Kidney (tissue), 14 donors: ENCODE data around the gene HS1BP3. TPM values are rescaled to one million over a fixed set of nuclear protein-coding genes. Genes with fewer than 3 reads are reported as not detected.

Experiments used
- DNase-seq, 5 donors: peaks; one replicate each; pipeline ENCODE4 v3.0.0-alpha.2; 2013 to 2020
- FAIRE-seq: peaks from 2 replicates; lab custom pipeline; 2012; peaks lifted over from hg19 to GRCh38; lab: Jason Lieb, UNC
- H3K27ac ChIP-seq, 2 donors: one replicate each; pipeline ENCODE4 v1.7.0; 2013; ENCODE audit warnings: low read depth in 2 of 2, low read length in 2 of 2, inconsistent platforms in 1 of 2
- H3K27me3 ChIP-seq: one replicate; pipeline ENCODE4 v1.7.1; 2013; ENCODE audit warnings: low read length, inconsistent platforms; ENCODE audit not compliant: control insufficient read depth, insufficient read depth
- H3K36me3 ChIP-seq, 3 donors: one replicate each; pipeline versions ENCODE4 v1.7.0 to v1.7.1; 2013; ENCODE audit warnings: low read length in 3 of 3, control low read depth in 1 of 3, inconsistent platforms in 1 of 3; ENCODE audit not compliant: insufficient read depth in 3 of 3, control insufficient read depth in 2 of 3
- H3K4me1 ChIP-seq, 3 donors: one replicate each; pipeline versions ENCODE4 v1.7.0 to v1.7.1; 2013; ENCODE audit warnings: low read length in 3 of 3, inconsistent platforms in 1 of 3, low read depth in 1 of 3; ENCODE audit not compliant: control insufficient read depth in 2 of 3, insufficient read depth in 2 of 3
- H3K4me3 ChIP-seq, 3 donors: one replicate each; pipeline versions ENCODE4 v1.7.0 to v1.8.1; 2013; ENCODE audit warnings: low read length in 3 of 3, control low read depth in 1 of 3, inconsistent platforms in 1 of 3
- H3K9ac ChIP-seq, 3 donors: one replicate each; pipeline versions ENCODE4 v1.7.0 to v1.7.1; 2013; ENCODE audit warnings: low read length in 3 of 3, control low read depth in 1 of 3, inconsistent platforms in 1 of 3
- H3K9me3 ChIP-seq, 3 donors: one replicate each; pipeline versions ENCODE4 v1.7.0 to v1.7.1; 2013; ENCODE audit warnings: low read length in 3 of 3, control low read depth in 1 of 3, inconsistent platforms in 1 of 3; ENCODE audit not compliant: control insufficient read depth in 2 of 3, insufficient read depth in 1 of 3
- intact Hi-C: fragments of 100-400 bp; cut with DNase I; formaldehyde crosslinking; loops from one replicate; pipeline ENCODE4 v1.11.1; 2022
- polyA plus RNA-seq: library from polyadenylated mRNA; stranded (reverse); fragments of 350-450 nt; fragmentation: Illumina TruSeq; extraction: RNeasy Lipid Tissue Mini Kit (QIAGEN cat#74804); gene quantifications from one replicate; pipeline ENCODE4 v1.2.3, GENCODE V29; 2014; ENCODE audit warnings: low read depth, low replicate concordance; ENCODE audit not compliant: insufficient read depth
- total RNA-seq: library from RNA; stranded (reverse); fragmentation: NEBNext Ultra II Directional; extraction: Animal tissue kit (Norgen Biotek cat#: 25700); gene quantifications from one replicate; pipeline ENCODE4 v1.2.1, GENCODE V29; 2021
- TF ChIP-seq, protein P1 (sequence below): IDR thresholded peaks from 3 replicates; pipeline ENCODE4 v1.5.1; 2012; ENCODE audit warnings: mild to moderate bottlenecking, moderate library complexity, borderline replicate concordance; ENCODE audit not compliant: insufficient read depth; ENCODE audit errors: extremely low read depth
- donor health status: control.
- donor health status: control.
- donor health status: control.
- donor health status: control.
- donor health status: control.
- donor health status: DM: yes; HTN: yes; CAD: no.
- donor health status: Normal renal cell carcinoma (clear cell type).

HS1BP3 gene
- total and polyA plus RNA-seq, 2 donors from 2014 or later: 35.5 to 37.5 TPM

DNA sequence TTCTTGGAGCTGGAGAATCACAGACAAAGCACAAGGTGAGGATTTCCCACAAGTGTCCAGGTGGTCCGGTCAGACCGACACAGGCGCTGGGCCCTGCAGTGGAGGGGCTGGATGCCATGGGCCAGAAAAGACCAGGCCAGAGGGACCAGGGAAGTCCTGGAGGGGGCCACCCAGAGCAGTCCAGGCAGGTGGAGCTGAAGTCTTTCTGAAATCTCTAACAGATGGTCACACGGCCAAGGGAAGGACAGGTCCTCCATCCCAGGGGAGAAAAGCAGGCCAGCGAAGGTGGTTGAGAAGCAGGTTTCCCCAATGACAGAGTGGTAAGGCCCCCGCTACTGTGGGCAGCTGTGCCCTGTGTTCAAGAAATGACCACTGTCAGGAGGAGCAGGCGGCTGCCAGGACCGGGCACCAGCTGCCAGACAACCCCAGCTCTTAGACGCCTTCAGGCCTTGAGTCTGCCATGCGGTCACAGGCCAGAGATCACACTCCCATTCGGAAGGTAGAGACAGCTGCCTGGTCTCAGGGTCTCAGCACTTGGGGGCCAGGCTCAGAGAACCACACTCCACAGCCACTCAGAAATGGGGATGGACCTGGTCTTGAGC is 25.9 kb downstream of the HS1BP3 start:
- Histone ChIP-seq H3K9me3 (no peaks in the 10 kb centered on the region), H3K27ac (peak overlapping the region; percentile 59 to 61), H3K36me3 (peaks cover 0 to 38% (median 20%) of the 10 kb centered on the region in 3 donors), H3K9ac (peak overlapping the region in 1 of 3 donors; percentile 12), H3K27me3 (no peaks in the 10 kb centered on the region), H3K4me3 (no peak overlapping the region), H3K4me1 (peaks cover 0 to 22% (median 12%) of the 10 kb centered on the region in 3 donors)
- intact Hi-C loops: no loop called here
- TF ChIP-seq, protein P1, sequence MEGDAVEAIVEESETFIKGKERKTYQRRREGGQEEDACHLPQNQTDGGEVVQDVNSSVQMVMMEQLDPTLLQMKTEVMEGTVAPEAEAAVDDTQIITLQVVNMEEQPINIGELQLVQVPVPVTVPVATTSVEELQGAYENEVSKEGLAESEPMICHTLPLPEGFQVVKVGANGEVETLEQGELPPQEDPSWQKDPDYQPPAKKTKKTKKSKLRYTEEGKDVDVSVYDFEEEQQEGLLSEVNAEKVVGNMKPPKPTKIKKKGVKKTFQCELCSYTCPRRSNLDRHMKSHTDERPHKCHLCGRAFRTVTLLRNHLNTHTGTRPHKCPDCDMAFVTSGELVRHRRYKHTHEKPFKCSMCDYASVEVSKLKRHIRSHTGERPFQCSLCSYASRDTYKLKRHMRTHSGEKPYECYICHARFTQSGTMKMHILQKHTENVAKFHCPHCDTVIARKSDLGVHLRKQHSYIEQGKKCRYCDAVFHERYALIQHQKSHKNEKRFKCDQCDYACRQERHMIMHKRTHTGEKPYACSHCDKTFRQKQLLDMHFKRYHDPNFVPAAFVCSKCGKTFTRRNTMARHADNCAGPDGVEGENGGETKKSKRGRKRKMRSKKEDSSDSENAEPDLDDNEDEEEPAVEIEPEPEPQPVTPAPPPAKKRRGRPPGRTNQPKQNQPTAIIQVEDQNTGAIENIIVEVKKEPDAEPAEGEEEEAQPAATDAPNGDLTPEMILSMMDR: no peak
- FAIRE-seq (no peak), DNase-seq (peak in 2 of 5 donors; percentile 35 to 51)

DNA sequence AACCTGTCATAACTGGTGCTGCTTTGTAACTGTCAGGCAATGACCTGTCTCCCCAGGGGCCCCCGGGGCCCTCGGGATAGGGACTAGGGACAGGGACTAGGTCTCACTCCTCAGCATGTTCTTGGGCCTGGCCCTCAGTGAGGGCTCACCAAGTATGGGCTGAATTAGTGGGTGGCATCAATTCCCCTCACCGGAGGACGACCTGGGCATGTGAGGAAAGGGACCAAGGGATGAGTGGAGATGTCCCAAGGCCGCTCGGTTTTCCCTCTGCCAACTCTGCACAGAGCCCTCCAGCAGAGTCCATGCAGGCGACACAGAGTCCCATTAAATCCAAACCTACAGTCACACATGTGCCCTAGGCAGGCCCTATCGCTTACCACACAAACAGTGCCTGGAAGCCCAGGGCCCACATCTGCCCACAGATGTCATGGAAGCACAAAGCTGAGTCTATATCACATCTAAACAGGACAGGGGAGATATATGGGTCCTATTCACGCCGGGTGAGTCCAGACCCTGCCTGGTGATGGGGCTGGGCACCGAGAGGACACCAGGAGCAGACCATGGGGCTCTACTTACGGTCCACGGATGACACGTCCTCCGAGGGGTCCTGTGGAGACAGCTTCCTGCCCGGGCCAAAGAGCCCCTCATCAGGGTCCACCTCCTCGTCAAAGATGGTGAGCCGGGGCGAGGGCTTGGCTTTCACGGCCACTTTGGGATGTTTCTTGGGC is 26.6 kb downstream of the HS1BP3 start:
- H3K27me3 ChIP-seq: no peaks in the 10 kb centered on the region
- H3K4me3 ChIP-seq: no peak overlapping the region
- no peak overlapping the region for H3K27ac ChIP-seq
- TF ChIP-seq, protein P1: no peak
- H3K4me1 ChIP-seq: peaks cover 0 to 25% (median 16%) of the 10 kb centered on the region in 3 donors
- no peaks in the 10 kb centered on the region for H3K9me3 ChIP-seq
- peak in 2 of 5 donors; percentile 46 to 61 for DNase-seq
- no peak overlapping the region for H3K9ac ChIP-seq
- intact Hi-C loops: no loop called here
- FAIRE-seq: no peak
- peaks cover 0 to 40% (median 16%) of the 10 kb centered on the region in 3 donors for H3K36me3 ChIP-seq

DNA sequence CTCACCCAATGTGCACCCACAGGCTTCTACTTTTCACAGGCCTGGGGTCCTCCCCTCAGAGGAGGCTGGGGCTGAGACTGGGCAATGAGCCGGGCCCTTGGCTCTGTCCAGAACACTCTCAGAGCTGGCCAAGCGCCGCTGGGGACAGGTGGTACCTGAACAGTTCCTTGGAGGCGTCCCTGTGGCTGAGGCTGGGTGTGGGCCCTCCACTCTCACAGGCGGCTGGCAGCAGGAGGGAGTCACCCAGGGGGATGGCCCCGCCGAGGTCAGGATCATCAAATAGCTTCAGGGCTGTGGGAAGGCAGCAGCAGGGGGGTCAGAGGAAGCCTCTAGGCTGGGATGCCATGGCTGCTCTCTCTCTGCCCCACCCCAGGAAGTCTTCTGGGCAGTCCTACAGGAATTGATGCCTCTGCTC is 27.1 kb downstream of the HS1BP3 start:
- Histone ChIP-seq H3K36me3 (peaks cover 0 to 40% (median 16%) of the 10 kb centered on the region in 3 donors), H3K27me3 (no peaks in the 10 kb centered on the region), H3K9ac (no peak overlapping the region), H3K27ac (no peak overlapping the region), H3K9me3 (no peaks in the 10 kb centered on the region), H3K4me1 (peaks cover 0 to 30% (median 22%) of the 10 kb centered on the region in 3 donors), H3K4me3 (no peak overlapping the region)
- peak in 2 of 5 donors; percentile 64 to 71 for DNase-seq
- intact Hi-C loops: no loop called here
- no peak for FAIRE-seq
- TF ChIP-seq, protein P1: no peak
